Testis (tissue), 2 donors: ENCODE results near the gene OPRM1.

ENCODE experiments used
- CTCF ChIP-seq, 3 experiments: fragments of 450-650 bp in 2 of 3; fragments of 200-600 bp in 1 of 3; sonication (generic) in 1 of 3; IDR thresholded peaks; one replicate each; pipeline ENCODE4 v1.5.1; 2016 to 2019; ENCODE audit warnings: antibody characterized with exemption in 3 of 3, mild to moderate bottlenecking in 2 of 3, moderate library complexity in 1 of 3
- POLR2A ChIP-seq: fragments of 450-650 bp; IDR thresholded peaks from one replicate; pipeline ENCODE4 v1.6.1; 2017; ENCODE audit warnings: antibody characterized with exemption, mild to moderate bottlenecking, moderate library complexity

- TF ChIP-seq CTCF (IDR thresholded peaks at IDR 0.05) (no peak), POLR2A (no peak)
These were observed 32.2 kb downstream of the OPRM1 start for GRCh38 chr6:154071236-154071635.
